Hepatocyte (in vitro differentiated cells): ENCODE measurements around the gene MAP3K3.

Source experiments
- EZH2 ChIP-seq: fragments of 200-600 bp; sonication (generic); IDR thresholded peaks from 2 replicates; pipeline ENCODE4 v1.6.1; 2016; ENCODE audit warnings: antibody characterized with exemption, mild to moderate bottlenecking, borderline replicate concordance
- TF ChIP-seq, protein P1 (sequence below): fragments of 200-600 bp; sonication (generic); IDR thresholded peaks from 2 replicates; pipeline ENCODE4 v1.5.1; 2016; ENCODE audit warnings: antibody characterized with exemption, mild to moderate bottlenecking; ENCODE audit not compliant: poor library complexity

DNA sequence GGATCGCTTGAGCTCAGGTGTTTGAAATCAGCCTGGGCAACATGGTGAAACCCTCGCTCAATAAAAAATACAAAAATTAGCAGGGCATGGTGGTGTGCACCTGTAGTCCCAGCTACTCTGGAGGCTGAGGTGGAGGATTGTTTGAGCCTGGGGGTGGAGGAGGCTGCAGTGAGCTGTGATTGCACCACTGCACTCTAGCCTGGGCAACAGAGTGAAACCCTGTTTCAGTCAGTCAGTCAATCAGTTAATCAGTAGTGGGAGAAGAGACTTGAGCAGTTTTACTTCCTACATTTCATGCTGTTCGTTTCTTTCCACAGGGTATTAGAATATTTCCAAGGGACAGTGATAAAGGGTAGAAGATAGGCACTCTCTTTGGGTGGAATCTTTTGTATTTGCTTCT lies 8.8 kb downstream of the MAP3K3 start:
- TF ChIP-seq, protein P1, sequence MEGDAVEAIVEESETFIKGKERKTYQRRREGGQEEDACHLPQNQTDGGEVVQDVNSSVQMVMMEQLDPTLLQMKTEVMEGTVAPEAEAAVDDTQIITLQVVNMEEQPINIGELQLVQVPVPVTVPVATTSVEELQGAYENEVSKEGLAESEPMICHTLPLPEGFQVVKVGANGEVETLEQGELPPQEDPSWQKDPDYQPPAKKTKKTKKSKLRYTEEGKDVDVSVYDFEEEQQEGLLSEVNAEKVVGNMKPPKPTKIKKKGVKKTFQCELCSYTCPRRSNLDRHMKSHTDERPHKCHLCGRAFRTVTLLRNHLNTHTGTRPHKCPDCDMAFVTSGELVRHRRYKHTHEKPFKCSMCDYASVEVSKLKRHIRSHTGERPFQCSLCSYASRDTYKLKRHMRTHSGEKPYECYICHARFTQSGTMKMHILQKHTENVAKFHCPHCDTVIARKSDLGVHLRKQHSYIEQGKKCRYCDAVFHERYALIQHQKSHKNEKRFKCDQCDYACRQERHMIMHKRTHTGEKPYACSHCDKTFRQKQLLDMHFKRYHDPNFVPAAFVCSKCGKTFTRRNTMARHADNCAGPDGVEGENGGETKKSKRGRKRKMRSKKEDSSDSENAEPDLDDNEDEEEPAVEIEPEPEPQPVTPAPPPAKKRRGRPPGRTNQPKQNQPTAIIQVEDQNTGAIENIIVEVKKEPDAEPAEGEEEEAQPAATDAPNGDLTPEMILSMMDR = no peak
- TF ChIP-seq EZH2 = no peak
